C4-2B (cell line): ENCODE data around the gene TMEM125.

Experiments used
- ZFX ChIP-seq: fragments of 450-650 bp; IDR thresholded peaks from 2 replicates; pipeline ENCODE4 v1.6.1; 2017
- TF ChIP-seq, protein P1 (sequence below): fragments of 450-650 bp; conservative IDR thresholded peaks from 2 replicates; pipeline ENCODE4 v1.5.1; 2017; ENCODE audit warnings: mild to moderate bottlenecking

DNA sequence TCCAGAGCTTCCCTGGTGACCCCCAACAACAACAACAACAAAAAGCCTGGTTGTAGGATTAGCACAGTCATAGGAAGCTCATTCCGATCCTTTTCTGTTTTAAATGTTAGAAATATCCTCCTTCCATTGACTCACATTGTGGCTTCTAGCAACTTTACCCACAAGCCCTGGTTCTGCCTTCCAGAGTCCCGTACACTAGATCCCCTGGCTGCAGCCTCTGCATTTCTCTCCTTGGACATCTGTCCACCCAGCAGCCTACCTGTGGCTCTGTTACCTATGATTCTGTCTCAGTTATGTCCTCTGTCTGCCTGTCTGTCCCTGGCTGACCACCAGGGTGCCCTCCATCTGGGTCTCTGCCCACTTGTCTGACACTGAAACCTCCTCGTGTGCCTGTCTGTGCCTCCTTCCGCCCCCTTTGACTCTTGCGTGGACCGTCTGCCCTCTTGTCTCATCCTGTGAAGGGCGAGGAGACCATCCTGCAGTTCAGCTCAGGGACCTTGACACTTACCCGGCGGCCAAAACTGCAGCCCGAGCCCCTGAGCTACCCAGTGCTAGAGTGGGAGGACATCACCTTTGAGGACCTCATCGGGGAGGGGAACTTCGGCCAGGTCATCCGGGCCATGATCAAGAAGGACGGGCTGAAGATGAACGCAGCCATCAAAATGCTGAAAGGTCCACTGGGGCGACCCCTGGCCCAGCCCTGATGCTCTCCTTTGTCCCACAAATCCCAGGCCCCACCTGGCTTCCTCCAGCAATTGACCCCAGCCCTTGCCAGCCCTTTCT, 47.1 kb downstream of the TMEM125 start:
- TF ChIP-seq, protein P1, sequence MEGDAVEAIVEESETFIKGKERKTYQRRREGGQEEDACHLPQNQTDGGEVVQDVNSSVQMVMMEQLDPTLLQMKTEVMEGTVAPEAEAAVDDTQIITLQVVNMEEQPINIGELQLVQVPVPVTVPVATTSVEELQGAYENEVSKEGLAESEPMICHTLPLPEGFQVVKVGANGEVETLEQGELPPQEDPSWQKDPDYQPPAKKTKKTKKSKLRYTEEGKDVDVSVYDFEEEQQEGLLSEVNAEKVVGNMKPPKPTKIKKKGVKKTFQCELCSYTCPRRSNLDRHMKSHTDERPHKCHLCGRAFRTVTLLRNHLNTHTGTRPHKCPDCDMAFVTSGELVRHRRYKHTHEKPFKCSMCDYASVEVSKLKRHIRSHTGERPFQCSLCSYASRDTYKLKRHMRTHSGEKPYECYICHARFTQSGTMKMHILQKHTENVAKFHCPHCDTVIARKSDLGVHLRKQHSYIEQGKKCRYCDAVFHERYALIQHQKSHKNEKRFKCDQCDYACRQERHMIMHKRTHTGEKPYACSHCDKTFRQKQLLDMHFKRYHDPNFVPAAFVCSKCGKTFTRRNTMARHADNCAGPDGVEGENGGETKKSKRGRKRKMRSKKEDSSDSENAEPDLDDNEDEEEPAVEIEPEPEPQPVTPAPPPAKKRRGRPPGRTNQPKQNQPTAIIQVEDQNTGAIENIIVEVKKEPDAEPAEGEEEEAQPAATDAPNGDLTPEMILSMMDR: no peak; the same call in 1 of the 2 replicates
- no peak for TF ChIP-seq ZFX
